ENCODE results near the gene GLT6D1. TPM values are rescaled to one million over a fixed set of nuclear protein-coding genes. Genes with fewer than 3 reads are reported as not detected.

The GLT6D1 gene
- total and polyA plus RNA-seq, 7 donors = not detected

DNA sequence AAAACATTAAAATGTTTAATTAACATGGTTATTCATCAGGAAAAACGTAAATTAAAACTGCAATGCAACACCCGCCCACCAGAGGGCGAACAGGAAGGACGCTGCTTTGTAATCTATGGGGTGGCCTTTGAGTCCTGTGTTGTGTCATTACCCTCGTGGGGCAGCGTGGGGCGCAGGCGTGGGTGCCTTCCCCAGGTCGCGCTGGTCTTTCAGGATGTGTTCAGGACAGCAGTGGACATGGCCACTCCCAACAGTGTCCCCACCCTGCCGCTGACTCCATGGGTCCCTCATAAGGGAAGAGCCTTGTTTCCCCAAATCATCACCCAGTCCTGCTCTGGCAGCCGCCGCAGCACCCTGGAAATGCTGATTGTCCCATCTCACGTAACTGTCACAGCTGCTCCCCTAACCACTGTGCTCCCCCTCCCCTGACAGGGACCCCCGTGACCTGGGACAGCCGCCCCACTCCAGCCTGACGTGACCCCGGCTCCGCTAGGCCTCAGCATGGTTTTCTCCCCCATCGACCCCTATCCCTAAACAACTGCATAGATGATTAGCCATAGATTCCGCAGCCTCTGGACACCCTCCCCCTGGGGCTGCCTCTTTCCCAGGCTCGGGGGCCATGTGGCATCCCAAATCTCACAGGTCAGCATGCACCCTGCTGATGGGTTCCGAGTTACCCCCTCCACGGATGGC, 36.4 kb downstream of the GLT6D1 start:
- peak; percentile 58 for DNase-seq
- WGBS, 2 donors = 49 to 53% methylated on average over 24 of the region's 24 CpGs
- H3K27ac ChIP-seq = no peak overlapping the region

DNA sequence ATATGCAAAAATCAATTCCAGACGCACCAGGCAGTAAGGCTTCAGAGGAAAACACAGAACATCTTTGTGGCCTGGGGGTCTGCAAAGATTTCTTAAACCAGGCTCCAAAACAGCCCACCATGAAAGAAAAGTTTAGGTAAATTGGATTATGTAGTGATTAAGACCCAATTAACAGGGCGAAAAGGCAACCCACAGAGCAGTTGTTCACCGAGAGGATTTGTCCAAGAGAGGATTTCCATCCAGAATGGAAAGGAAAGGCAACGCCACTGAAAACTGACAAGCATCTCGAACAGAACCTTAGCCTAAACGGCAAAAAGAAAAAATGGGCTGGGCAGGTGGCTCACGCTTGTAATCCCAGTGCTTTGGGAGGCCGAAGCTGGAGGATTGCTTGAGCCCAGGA, 37.4 kb downstream of the GLT6D1 start:
- Histone ChIP-seq H3K4me1 (no peaks in the 10 kb centered on the region), H3K27me3 (peaks cover 0 to 64% (median 21%) of the 10 kb centered on the region in 3 donors), H3K27ac (no peak overlapping the region), H3K9me3 (no peaks in the 10 kb centered on the region), H3K4me3 (no peak overlapping the region), H3K36me3 (no peaks in the 10 kb centered on the region)
- 81 to 86% methylated on average over 8 of the region's 8 CpGs for WGBS, 2 donors
- TF ChIP-seq POLR2AphosphoS5 (IDR thresholded peaks at IDR 0.05) (no peak), POLR2A (IDR thresholded peaks at IDR 0.05) (no peak), EP300 (IDR thresholded peaks at IDR 0.05) (no peak)
- TF ChIP-seq, protein P1, sequence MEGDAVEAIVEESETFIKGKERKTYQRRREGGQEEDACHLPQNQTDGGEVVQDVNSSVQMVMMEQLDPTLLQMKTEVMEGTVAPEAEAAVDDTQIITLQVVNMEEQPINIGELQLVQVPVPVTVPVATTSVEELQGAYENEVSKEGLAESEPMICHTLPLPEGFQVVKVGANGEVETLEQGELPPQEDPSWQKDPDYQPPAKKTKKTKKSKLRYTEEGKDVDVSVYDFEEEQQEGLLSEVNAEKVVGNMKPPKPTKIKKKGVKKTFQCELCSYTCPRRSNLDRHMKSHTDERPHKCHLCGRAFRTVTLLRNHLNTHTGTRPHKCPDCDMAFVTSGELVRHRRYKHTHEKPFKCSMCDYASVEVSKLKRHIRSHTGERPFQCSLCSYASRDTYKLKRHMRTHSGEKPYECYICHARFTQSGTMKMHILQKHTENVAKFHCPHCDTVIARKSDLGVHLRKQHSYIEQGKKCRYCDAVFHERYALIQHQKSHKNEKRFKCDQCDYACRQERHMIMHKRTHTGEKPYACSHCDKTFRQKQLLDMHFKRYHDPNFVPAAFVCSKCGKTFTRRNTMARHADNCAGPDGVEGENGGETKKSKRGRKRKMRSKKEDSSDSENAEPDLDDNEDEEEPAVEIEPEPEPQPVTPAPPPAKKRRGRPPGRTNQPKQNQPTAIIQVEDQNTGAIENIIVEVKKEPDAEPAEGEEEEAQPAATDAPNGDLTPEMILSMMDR (IDR thresholded peaks at IDR 0.05) = no peak
- intact Hi-C loops (cut with DNase I) = no loop called here
- no peak for DNase-seq

More for the DNA sequence above, 36.4 kb downstream of the GLT6D1 start:
- no peak overlapping the region for H3K4me3 ChIP-seq
- H3K4me1 ChIP-seq = no peaks in the 10 kb centered on the region
- H3K27me3 ChIP-seq = peaks cover 0 to 56% (median 21%) of the 10 kb centered on the region in 3 donors
- H3K9me3 ChIP-seq = no peaks in the 10 kb centered on the region
- TF ChIP-seq, protein P1 (IDR thresholded peaks at IDR 0.05) = peak in 3 of 4 experiments; percentile 34 to 68 (median 47)
- TF ChIP-seq POLR2A (IDR thresholded peaks at IDR 0.05) = no peak
- intact Hi-C loops (cut with DNase I) = no loop called here
- no peaks in the 10 kb centered on the region for H3K36me3 ChIP-seq

DNA sequence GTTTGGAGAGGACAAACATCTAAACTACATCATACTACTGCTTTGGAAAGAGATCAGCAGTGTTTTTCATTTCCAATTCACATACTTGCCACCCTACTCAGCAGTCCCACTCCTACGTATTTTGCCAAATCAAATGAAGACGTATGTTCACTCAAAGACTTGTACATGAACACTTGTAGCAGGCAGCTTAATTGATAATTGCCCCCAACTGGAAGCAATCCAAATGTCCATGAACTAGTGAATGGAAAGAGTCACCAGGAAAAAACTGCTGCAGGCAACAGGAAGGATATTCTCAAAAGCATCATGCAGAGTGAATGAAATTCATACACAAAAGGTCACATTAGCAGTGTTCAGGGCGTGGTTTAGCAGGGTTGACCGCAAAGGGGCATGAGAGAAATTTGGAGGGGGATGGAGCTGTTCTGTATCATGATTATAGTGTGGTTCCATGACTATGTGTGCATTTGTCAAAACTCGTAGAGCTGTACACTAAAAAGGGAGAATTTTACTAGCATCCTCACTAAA, 39.0 kb downstream of the GLT6D1 start:
- DNase-seq = no peak
- intact Hi-C loops (cut with DNase I) = no loop called here
- Histone ChIP-seq H3K27ac (no peak overlapping the region), H3K27me3 (peaks cover 0 to 64% (median 21%) of the 10 kb centered on the region in 3 donors), H3K36me3 (no peaks in the 10 kb centered on the region), H3K4me1 (no peaks in the 10 kb centered on the region), H3K9me3 (peaks cover 0 to 2% (median 0%) of the 10 kb centered on the region in 4 donors), H3K4me3 (no peak overlapping the region)
- TF ChIP-seq POLR2AphosphoS5 (IDR thresholded peaks at IDR 0.05) (no peak), POLR2A (IDR thresholded peaks at IDR 0.05) (no peak), EP300 (IDR thresholded peaks at IDR 0.05) (no peak)
- TF ChIP-seq, protein P1 (IDR thresholded peaks at IDR 0.05) = no peak
- 63 to 70% methylated on average over 5 of the region's 5 CpGs for WGBS, 2 donors

- no peak overlapping the region for H3K4me3 ChIP-seq
- no peak for DNase-seq
- H3K27ac ChIP-seq = no peak overlapping the region
- WGBS, 2 donors = 28 to 41% methylated on average over 2 of the region's 2 CpGs
- peaks cover 0 to 27% (median under 1%) of the 10 kb centered on the region in 3 donors for H3K27me3 ChIP-seq
- peaks cover 0 to 3% (median 1%) of the 10 kb centered on the region in 4 donors for H3K9me3 ChIP-seq
- no peaks in the 10 kb centered on the region for H3K36me3 ChIP-seq
- intact Hi-C loops (cut with DNase I) = no loop called here
- no peaks in the 10 kb centered on the region for H3K4me1 ChIP-seq
- TF ChIP-seq POLR2A (IDR thresholded peaks at IDR 0.05) = no peak
- TF ChIP-seq EP300 (IDR thresholded peaks at IDR 0.05) = no peak
- TF ChIP-seq POLR2AphosphoS5 (IDR thresholded peaks at IDR 0.05) = no peak
- TF ChIP-seq, protein P1 (IDR thresholded peaks at IDR 0.05) = no peak
Measured at GRCh38 chr9:135596211-135596610, 43.1 kb downstream of the GLT6D1 start.

Measured in sigmoid colon (tissue), 7 donors.